ENCODE results near the gene PGAP2.
"Not testable (repeated sequence)": the region's sequence is repeated elsewhere in the genome, so short reads cannot be mapped to it uniquely, and the experiment has no call there.

Gene PGAP2

DNA sequence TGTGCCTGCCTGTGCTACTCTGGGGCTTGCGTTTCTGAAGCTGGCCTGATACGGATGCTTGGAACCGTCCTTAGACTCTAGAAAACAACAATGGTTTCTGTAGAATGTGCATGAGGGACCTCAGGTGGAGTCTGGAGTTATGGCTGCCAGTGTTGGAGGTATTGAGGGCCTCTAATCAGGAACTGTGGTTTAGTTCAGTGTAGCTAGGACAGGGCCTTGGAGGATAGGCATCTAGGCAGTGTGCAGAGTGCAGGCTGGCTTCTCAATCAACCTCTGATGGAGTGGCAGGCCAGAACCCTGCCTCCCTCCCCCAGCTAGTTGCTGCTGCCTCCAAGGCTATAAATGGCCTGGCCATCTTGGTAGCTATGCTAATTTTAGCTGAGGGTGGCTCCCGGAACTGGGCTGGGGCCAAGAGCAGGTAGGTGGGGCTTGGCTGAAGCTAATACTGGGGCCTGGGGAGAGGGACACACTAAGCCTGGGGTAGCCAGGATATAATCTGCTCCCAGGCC, 51.1 kb downstream of the PGAP2 start:
- DNase-seq: no peak

DNA sequence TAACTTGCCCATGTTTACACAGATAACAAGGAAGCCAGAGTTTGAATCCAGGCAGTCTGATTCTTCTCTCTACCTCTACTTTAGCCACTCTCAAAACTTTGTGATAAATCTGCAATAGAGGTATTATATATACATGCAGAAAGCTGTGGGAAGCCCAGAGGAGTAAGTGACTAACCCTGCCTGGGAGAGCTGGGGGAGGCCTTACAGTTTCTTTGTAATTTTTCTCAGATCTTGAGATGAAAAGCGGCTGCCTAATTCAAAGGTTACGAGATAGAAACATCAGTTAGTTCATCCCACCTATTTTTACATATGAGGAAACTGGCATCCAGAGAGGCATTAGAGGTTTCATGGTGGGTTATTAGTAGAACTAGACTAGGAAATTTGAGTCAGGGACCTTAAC, 52.0 kb downstream of the PGAP2 start:
- DNase-seq: no peak

DNA sequence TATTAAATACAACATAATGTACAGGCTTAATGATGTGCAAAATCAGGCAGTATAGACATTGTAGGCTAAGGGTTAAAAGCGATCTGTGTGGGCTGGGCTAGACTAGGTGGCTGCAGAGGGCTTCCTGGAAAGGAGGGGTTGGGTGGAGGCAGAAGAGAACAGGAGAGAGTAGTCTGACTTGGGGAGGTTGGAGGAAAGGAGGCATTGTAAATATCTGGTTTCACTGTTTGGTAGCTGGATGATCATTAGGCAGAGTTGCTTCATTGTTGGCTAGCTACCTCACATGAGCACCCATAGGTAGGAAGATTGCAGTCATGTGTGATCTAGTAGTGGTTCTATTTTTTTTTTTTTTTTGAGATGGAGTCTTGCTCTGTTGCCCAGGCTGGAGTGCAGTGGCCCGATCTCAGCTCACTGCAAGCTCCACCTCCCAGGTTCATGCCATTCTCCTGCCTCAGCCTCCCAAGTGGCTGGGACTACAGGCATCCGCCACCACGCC, 52.6 kb downstream of the PGAP2 start:
- DNase-seq: not testable (repeated sequence)

DNA sequence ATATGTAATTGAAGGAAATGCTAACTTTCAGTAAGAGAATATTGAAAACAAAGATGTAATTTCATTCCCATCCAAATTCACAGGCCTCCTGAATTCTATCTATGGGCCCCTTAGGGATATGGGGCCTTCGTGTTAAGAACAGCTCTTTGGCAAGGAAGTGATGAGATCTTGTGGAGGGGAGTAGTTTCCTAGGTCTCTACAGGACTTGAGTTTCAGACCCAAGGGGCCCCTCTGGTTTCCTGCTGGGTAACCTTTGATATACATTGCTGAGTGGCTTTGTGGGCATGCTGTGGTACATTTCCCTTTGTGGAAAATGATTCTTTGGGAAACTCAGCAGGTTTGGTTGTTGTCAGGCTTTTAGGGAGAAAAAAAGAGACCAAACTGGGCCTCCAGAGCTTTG, 53.3 kb downstream of the PGAP2 start:
- no peak for DNase-seq

DNA sequence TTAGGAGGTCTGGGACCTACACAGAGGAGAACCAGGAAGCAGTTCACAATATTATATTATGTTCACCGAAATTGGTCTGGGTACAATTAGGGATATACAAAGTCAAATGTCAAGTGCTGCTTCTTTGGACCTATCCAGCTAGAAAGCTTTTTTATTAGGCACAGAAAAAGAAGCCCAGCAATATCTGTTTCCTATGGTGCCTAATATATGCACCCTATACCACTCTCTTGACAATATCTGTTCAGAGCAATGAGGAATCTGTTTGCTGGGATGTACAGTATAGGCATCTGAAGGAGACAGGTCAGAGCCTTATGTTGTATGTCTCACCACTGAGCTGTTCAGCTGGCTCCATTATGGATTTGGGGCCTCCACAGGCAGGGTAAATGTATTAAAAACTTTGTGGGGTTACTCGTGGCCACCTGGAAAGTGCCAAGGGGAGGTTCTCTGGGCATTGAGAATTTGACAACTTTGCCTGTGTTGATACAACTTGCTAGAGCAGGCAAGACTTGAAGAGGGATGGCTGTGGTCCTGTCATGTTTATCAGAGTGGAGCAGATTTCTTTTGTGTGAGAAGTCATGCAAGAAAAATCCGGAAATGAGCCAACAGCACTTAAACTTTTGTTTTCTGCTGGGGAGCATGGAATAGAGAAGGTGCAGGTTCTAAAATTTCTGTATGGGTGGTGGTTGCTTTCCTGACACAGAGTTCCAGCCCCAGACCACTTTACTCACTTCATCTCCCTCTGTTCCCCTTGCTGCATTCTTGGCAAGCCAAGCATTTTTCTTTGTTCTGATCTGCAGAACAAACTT, 57.2 kb downstream of the PGAP2 start:
- peak; percentile 45 for DNase-seq

DNA sequence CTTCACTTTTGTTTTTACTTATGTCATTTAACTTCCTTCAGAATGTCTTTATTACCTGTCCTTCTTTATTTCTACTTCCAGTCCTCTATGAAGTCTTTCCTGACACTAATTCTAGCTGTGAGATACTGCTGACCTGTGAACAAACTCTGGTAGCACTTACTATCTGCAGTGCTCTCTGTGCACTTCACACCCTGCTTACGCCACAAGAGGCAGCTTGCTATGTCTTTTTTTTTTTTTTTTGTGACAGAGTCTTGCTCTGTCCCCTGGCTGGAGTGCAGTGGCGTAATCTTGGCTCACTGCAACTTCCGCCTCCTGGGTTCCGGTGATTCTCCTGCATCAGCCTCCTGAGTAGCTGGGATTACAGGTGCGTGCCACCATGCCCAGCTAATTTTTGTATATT, 57.8 kb downstream of the PGAP2 start:
- no peak for DNase-seq

DNA sequence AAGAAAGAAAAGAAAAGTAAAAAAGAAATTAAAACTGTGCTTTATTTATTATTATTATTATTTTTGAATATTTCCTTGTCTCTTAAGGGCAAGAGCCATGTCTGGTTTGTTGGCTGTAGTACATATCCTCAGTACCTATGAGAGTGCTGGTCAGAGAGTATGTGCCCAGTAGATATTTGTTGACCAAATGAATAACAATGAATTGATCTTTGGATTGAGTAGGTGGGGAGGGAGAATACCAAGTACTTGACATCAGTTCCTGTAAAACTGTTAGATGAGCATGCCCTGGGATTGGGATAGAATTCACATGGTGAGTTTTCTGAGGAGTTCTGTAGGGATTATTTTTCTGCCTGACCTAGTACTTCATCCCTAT, 58.5 kb downstream of the PGAP2 start:
- no peak for DNase-seq

DNA sequence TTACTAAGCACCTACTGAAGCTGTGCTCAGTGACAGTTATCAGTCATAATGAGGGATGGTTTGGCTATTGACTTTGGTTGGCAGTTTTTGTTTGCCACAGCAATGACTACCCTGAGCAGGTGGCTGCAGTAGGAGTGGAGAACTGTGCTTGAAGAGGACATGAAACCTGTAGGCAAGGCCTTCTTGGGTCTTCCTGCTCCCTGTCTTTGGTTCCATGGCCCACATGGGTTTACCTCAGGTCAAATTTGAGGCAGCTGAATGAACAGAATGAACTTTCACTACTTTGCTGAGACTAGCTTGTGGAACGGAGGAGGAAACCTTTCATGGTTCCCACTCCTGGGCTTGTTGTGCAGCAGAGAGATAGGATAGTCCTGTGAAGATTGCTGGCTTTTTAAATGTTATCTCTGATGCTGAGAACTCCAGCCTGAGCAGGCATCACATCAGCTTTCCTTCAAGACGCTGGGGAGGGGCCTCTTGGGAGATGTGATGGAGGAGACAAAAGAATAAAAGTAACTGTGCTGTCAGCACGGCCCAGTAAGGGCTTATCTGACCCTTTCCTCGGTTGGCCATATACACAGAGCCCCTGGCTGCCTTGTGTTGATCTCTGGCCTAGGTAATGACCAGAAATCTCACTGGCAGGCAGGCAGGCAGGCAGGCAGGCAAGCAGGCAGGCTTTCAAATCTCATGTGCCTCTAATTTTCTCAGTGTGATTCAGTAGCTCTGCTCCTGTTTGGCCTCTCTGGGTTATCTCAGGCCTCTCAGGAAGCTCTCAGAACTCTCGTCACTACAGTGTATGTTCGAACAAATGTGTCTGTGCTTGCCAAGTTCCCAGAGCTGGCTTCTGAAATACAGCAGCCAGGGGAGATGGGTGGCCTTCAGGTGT, 59.1 kb downstream of the PGAP2 start:
- peak; percentile 32 for DNase-seq

DNA sequence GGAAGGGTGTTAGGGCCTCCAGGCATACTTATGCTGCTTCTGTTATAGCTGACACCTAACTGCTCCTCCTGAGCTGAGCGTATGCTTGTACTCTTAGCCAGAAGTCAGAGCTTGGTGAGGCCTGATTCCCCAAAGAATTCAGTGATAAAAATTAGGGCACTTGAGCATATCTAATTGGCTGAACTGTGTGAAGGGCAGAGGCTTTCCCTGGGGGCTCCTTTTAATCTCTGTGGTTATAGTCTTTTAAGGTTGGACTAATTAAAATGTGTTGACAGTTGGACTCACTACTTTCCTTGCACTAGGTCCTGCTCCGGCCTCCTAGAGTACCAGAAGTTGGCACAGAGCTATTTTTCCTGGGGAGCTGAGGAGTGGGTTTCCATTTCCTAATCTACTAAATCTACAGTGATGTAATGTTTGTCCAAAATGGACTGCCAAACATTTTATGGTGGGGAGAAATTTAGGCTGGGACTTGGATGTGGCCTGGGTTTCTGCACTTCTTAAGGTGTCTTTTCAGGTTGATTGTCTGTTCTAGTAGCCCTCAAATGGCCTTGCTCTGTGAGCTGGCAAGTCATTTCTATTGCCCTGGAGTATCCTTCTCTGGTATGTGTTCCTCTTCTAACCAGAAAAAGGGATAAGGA, 65.5 kb downstream of the PGAP2 start:
- DNase-seq: peak; percentile 67
